Stimulated activated CD4-positive, alpha-beta T cell treated with anti-CD3 and anti-CD28 coated beads, TNF-alpha, amount 100 ng/mL, for 24 hours (primary cell): ENCODE measurements around the gene KLK8.
"Not testable (repeated sequence)": the region's sequence is repeated elsewhere in the genome, so short reads cannot be mapped to it uniquely, and the experiment has no call there.

ENCODE experiments used
- DNase-seq, 3 experiments: peaks; one replicate each; pipeline ENCODE4 v3.0.0-alpha.2; 2020; ENCODE audit warnings: low read depth in 3 of 3

Gene KLK8

DNA sequence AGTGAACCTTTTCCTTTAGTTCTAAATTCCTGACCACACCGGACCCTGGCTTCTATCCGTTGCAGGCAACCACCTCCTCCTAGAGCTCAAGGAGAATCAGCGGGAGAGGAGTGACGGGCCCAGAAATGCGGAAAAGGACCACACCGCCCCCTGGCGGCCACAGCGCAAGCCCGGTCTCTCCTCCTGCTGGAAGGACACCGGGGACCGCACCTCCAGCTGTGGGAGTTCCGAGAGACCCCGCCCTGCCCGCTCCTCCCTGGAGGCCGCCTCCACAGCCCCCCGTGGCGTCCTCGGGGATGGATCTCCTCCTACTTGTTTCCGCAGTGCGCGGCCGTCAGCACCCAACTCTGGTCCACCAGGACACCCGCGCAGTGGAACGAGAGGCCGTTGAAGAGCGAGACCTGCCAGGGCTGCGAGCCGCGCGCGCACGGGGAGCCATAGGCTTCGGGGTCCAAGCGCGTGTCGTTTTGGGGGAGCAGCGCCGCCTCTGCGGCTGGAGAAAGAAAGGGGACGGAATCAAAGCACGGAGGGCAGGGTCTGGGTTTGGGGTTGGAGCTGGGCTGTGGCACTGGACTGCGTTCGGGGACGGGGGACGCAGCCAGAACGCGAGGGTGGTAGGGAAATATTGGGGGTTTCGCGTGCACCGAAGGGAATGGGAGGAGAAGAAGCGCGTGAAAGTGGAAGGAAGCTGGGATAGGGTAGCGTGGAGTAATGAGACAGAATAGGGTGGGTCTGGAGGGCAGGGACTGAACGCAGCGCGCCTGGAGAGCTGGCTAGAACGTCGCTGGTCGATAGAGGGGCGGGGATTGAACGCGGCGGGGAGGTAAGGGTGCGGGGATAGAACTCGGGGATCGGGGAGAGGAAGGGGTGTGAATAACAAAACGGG, 15.6 kb upstream of the KLK8 start:
- DNase-seq, result peak; percentile 16 to 75 (median 47)

GRCh38 chr19:51015691-51016267, 14.4 kb upstream of the KLK8 start:
- DNase-seq, result no peak

GRCh38 chr19:51014242-51014641, 12.8 kb upstream of the KLK8 start:
- no peak for DNase-seq

- no peak for DNase-seq
These were observed 11.3 kb upstream of the KLK8 start for GRCh38 chr19:51012661-51013190.

DNA sequence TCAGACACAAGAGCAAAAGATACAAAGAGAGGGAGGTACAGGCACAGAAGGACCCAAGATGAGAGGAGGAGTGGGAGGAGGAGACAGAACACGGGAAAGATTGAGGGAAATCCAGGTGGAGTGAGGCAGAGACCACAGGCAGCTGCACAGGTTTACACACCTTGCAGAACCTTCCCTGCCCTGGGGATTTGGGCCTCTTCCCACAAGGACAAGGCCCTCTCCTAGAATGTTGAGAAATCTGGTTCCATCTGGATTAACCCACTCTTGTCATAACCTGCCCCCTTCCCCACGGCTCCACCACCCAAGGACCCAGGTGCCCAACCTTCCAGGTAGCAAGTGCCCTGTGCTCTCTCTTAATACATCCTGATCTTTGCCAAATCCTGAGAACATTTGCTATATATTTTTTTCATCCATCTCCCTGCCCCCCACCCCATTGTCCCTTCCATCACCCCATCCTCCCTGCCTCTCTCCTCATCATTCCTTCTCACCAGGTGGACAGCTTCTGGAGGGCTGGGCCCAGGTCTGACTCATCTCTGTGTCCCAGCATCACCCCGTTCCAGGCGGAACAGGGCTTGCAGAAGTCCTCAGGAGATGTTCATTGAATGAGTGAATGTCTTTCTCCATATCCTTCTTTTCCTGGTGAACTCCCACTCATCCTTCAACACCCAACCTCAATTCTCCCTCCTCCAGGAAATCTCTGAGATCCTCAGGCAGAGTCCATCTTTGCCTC, 8.8 kb upstream of the KLK8 start:
- no peak for DNase-seq

DNA sequence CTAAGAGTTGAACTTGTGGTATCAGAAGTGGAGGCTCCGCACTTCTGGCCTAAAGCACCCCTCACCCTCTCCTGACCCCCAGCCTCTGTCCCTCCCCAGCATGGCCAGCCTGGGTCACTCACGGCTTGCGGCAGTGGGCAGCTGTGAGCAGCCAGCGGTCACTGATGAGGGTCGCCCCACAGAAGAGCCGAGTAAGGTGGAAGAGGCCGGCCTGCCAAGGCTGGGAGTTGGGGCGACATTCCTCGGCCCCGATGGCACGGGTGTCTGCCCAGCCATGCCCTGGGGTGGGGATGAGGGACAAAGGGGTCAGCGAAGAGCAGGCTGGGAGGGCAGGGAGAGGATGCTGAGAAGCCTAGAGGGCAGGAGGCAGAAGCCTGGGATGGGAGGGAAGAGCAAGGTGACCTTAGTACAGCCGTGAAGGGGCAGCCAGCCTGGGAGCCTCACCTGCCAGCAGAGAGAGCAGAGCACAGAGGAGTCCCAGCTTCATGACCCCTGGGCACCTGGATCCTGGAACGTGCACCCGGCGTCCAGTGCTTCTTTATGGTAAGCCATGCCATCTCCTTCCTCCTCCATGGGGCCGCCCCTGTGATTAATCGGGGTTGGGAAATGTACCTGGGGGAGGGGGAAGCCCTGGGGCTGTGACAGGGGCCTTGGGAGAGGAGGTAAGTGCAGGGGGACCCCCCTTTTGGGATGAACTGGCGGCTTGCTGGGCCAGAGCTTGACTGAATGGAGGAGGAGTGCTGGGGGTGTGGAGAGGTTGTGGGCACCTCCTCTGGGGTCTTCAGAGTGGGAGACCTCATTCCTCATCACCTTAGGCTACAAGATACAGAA, 7.9 kb upstream of the KLK8 start:
- no peak for DNase-seq

DNA sequence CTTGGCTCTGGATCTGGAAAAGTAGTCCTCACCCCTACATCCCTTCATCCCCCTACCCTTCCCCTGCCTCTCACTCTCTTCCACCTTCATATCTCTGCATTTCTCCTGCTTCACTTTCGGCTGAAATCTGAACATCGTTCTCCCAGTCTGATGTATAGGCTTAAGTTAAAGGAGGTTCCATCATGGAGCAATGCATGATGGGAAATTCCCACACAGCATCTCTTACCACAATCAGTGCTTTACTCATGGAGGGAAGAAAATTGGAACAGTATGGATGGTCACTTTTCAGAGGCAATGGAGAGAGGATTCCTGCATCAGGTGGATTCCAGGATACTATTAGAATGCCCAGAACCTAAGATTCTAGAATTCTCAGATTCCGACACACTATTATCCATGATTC, 6.1 kb upstream of the KLK8 start:
- no peak for DNase-seq

DNA sequence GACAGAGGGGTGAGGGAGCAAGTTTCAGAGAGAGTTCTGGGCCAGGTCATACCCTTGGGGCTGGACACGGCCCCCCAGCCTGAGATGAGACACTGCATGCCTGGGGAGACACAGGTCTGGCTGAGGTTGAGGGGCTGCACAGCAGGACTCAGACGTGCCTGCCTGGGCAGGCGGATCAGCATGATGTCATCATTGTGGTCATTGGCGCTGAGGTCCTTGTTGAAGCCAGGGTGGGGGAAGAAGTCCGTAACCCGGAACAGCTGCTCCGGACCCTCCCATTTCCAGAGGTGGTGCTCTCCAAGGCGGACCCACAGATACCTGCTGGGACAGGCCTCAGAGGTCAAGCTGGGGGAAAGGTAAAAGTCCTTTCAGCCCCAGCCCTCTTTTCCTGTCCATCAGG, 5.0 kb upstream of the KLK8 start:
- no peak for DNase-seq

DNA sequence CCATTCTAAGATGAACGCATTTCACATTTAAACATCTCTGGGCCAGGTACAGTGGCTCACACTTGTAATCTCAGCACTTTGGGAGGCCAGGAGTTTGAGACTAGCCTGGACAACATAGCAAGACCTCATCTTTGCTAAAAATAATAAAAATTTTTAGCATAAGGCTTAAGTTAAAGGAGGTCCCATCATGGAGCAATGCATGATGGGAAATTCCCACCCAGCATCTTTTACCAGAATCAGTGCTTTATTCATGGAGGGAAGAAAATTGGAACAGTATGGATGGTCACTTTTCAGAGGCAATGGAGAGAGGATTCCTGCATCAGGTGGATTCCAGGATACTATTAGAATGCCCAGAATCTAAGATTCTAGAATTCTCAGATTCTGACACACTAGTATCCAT, 3.8 kb upstream of the KLK8 start:
- no peak for DNase-seq

- DNase-seq, result no peak
These were observed 1.9 kb upstream of the KLK8 start for GRCh38 chr19:51003316-51003715.

DNA sequence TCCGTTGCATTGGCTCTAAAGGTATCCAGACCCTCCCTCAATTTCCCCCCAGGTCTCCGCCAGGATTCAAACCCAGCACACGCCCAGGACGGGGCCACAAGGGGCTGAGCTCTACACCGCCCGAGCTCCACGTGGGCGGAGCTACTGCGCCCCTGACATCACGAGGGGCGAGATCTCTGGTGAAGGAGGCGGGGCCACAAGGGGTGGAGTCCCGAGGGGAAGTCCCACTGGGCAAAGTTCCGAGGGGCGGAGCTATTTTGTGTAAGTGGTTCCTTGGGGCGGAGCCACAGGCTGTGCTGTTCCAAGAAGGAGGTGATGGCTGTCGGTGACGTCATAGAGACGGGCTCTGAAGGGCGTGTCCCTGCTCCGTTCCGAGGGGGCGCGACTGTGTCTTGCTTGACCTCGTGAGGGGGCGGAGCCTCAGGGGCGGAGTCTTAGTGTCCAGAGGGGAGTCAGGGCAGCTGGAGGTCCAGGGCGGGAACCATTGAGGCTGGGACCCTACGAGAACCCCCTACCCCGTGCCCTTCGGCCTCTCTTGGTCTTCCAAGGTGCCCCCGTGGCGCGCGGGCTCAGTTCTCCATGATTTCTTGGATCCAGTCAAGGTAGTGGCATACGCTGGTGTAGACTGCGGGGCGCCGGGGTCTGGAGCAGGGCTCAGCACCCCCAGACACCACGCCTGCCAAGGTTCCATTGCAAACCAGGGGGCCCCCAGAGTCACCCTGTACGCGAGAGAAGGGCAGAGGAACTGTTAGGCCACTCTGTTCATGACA, 1.3 kb upstream of the KLK8 start:
- peak in 1 of 3 experiments; percentile 30 for DNase-seq

GRCh38 chr19:51002089-51002532, 707 bp upstream of the KLK8 start:
- DNase-seq, result no peak

- DNase-seq, result no peak
These were observed 423 bp downstream of the KLK8 start for GRCh38 chr19:51000981-51001380.

DNA sequence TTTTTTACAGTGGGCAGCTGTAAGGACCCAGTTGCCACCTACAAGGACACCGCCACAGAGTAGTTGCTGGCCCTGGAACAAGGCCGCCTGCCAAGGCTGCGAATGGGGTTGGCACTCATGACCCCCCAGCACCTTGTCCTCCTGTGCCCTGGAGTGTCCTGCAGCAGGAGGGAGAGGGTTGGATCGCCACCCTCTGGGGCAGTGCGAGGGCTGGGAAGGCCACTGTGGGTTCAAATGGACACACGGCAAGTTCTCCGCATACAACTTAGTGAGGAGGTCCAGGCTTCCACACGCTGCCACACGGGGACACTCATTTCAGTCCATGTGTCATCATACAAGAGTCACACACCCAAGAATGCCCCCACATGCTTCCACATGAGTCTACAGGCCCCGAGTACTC, 978 bp downstream of the KLK8 start:
- no peak for DNase-seq

DNA sequence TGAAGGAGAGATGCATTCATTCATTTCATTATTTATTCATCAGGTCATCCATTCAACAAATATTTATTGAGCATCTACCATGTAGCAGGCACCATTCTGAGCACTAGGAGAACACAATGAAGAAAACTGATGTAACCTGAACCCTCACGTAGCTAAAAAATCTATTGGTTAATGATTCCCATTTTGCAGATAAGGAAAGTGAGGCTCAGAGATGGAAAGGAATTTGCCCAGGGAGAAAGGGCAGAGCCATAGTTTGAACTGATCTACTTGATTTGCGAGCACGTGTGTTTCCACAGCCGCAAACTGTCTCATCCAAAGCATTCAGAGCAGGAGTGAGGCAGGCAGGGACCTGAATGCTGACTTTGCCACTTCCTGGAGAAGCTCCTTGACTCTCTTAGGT, 2.7 kb downstream of the KLK8 start:
- no peak for DNase-seq

DNA sequence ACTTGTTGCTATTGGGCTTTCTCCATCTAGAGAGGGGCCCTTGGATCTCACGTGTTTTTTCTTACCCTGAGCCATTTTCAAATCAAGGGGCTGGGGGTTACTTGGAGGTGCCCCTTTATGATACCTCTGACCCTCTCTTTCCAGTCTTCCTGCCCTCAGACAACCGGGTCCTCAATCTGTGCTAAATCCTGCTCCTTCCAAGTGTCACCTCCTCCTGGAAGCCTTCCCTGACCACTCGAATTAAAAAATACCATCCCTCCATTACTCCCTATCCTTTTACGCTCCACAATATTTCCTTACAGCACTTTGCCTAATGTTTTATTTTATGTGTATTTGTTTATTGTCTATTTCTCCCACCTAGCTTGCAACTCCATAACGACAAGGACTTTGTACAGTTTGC, 3.3 kb downstream of the KLK8 start:
- DNase-seq, result no peak

- no peak for DNase-seq
These were observed 7.3 kb downstream of the KLK8 start for GRCh38 chr19:50994129-50994528.

- no peak for DNase-seq
These were observed 8.8 kb downstream of the KLK8 start for GRCh38 chr19:50992666-50993035.

GRCh38 chr19:50984416-50984815, 17.0 kb downstream of the KLK8 start:
- DNase-seq, result not testable (repeated sequence)

DNA sequence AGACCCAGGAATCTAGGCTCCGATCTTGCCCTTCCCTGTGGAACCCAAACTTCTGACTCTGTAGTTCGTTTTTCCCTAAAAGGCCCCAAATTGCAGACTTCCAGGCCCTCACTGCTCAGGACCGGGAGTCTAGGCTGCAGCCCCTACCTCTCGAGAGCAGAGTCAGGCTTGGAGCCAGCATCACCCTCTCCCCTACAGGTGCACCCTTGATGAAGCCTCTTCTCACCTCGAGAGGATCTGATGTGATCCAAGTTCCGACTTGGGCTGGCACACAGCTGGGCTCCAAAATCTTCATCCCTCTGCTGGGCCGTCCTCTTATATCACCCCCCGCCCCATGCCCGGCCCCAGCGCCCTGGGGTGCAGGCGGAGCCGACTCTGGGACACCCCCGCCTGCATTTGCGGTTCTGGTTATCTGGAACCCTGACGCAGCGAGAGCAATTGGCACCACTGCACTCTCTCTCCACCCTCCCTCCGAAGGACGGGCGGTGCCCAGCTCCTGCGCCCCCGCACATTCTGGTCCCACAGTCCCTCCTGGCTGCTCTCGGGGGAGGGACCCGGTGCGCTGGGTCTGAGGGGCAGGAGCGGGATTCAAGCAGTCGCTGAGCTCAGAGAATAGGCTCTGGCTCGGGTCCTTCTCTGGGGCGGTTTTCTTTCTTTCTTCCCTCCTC, 17.6 kb downstream of the KLK8 start, which contains the start of gene KLK7:
KLK7 (minus strand) TSS at position 293 of the 668 bp plus-strand sequence. CDS start 1,518 bp downstream, outside the sequence.
- DNase-seq, result no peak
